Vagina (tissue), 2 donors: ENCODE measurements around the gene TERB1.

ENCODE experiments used
- CTCF ChIP-seq, 3 experiments: fragments of 450-650 bp in 2 of 3; fragments of 200-600 bp in 1 of 3; sonication (generic) in 1 of 3; IDR thresholded peaks; one replicate each; pipeline ENCODE4 v1.5.1; 2017 to 2019; ENCODE audit warnings: antibody characterized with exemption in 3 of 3, mild to moderate bottlenecking in 2 of 3, moderate library complexity in 2 of 3
- POLR2A ChIP-seq, 2 donors: fragments of 450-650 bp; IDR thresholded peaks; one replicate each; pipeline ENCODE4 v1.6.1; 2017; ENCODE audit warnings: antibody characterized with exemption in 2 of 2, mild to moderate bottlenecking in 2 of 2, moderate library complexity in 2 of 2
- POLR2AphosphoS5 ChIP-seq, 2 donors: sonication (generic); formaldehyde crosslinking; IDR thresholded peaks; one replicate each; pipeline ENCODE4 v1.9.0; 2017; ENCODE audit warnings: antibody characterized with exemption in 2 of 2, mild to moderate bottlenecking in 2 of 2, low read depth in 1 of 2; ENCODE audit not compliant: insufficient read depth in 1 of 2

DNA sequence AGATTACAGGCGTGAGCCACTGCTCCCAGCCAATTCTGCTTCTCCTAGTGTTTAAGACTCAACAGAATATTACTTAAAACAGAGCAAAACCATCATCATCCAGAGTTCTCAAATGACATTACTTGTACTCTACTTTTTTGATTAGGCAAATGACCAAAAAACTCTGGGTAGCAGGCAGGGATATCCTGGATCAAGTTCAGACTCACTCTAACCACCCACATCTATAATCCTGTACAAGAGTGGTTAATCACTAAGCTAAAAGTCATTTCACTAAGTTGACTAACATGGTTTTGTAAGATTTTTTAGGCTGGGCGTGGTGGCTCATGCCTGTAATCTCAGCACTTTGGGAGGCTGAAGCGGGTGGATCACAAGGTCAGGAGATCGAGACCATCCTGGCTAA is 22.6 kb upstream of the TERB1 start:
- TF ChIP-seq CTCF (IDR thresholded peaks at IDR 0.05) (no peak), POLR2A (IDR thresholded peaks at IDR 0.05) (no peak), POLR2AphosphoS5 (IDR thresholded peaks at IDR 0.05; ENCODE audit: insufficient read depth in 1 of 2, low read depth in 1 of 2) (no peak)
